HL-60 (cell line): Measurements from ENCODE around the gene CBARP.

Experiments used
- CTCF ChIP-seq: IDR thresholded peaks from one replicate; pipeline ENCODE4 v1.5.1; 2011; ENCODE audit warnings: low read length, control low read depth, inconsistent platforms; ENCODE audit not compliant: insufficient read depth
- GABPA ChIP-seq: IDR thresholded peaks from 2 replicates; pipeline ENCODE4 v1.6.1; 2012; ENCODE audit warnings: low read depth
- POLR2AphosphoS5 ChIP-seq: IDR thresholded peaks from 2 replicates; pipeline ENCODE4 v1.6.1; 2012; ENCODE audit warnings: low read depth
- SPI1 ChIP-seq: IDR thresholded peaks from 2 replicates; pipeline ENCODE4 v1.6.1; 2012; ENCODE audit warnings: low read depth, mild to moderate bottlenecking, borderline replicate concordance

GRCh38 chr19:1226227-1226518 lies 11.6 kb downstream of the CBARP start:
- TF ChIP-seq POLR2AphosphoS5 (no peak), CTCF (no peak), GABPA (no peak), SPI1 (no peak)
